GM19455 (cell line): ENCODE results near the gene NPHP4.

ENCODE experiments used
- ATAC-seq: cut with Tn5 transposase; IDR thresholded peaks from one replicate; pipeline ENCODE4 v1.9.1; 2021; ENCODE audit not compliant: unreplicated experiment

Gene NPHP4

GRCh38 chr1:5837976-5838653 is 154.1 kb downstream of the NPHP4 start:
- ATAC-seq: no peak

GRCh38 chr1:5836776-5837440 is 155.3 kb downstream of the NPHP4 start:
- no peak for ATAC-seq

DNA sequence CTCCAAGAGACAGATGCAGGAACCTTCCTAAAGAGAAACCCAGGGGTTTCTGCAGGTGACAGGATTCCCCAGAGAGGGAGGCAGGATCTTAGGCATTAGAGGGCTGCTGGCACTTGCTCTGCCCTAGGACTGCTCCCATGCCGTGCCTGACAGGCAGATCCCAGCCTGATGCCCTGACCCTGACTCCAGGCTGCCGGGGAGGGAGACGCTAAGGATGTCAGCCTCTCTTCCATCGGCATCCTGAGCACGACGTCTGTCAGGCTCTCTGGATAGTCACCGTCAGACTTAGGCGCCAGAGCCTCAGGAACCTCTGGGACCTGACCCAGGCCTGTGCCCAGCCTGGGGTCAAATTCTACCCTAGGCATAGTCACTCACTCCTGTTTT is 157.1 kb downstream of the NPHP4 start:
- ATAC-seq: no peak

- ATAC-seq: no peak
Observed at GRCh38 chr1:5834477-5835178, 157.6 kb downstream of the NPHP4 start.

DNA sequence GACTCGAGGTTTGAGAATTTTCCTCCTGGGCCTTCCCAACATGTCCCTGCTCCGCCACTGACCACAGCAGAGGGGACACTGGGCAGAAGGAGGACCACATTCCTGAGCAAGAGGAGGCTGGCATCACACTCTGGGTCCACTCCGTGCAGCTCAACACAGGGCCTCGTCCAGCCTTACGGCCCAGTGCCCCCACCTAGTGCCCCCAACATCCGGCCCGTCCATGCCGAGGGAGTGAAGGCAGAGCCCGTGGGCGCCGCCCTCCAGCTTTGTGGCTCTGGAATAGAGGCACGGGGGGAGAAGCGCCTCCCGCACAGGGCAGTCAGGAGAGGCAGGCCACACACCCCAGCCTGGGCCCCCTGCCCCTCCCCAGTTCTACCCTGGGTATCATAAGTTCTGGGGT is 158.3 kb downstream of the NPHP4 start:
- ATAC-seq: no peak

GRCh38 chr1:5832916-5833895 is 159.0 kb downstream of the NPHP4 start:
- ATAC-seq: no peak

DNA sequence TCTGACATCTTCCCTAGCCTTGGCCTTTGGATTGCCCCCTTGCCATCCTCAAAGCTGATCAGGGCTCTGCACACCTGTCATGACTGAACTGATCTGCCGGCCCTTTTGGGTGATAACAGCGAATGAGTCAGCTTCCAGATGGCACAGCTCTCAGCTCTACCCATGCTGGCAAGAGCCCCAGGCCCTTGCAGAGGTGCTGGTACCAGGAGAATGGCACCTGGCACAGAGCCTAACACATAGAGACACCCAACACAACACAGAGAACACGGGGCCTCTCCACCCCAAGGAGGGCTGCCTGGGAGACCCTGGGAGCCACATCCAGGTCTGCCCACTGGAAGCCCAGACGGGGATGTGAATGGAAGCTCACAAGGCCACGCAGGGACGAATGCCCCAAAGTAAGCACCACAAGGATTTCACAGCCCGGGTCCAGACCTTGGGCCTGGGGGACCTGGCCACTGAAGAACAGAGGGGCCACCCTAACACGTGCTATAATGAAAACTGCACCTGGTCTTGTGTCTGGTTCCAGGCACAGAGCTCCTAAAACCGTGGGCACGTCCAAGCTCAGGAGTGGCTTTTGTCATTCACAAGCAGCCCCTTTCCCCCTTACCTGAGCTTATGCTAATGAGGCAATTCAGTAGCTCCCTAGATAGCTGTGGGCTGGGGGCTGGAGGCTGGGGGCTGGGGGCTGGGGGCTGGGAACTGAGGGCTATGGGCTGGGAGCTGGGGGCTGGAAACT is 160.5 kb downstream of the NPHP4 start:
- ATAC-seq: no peak

DNA sequence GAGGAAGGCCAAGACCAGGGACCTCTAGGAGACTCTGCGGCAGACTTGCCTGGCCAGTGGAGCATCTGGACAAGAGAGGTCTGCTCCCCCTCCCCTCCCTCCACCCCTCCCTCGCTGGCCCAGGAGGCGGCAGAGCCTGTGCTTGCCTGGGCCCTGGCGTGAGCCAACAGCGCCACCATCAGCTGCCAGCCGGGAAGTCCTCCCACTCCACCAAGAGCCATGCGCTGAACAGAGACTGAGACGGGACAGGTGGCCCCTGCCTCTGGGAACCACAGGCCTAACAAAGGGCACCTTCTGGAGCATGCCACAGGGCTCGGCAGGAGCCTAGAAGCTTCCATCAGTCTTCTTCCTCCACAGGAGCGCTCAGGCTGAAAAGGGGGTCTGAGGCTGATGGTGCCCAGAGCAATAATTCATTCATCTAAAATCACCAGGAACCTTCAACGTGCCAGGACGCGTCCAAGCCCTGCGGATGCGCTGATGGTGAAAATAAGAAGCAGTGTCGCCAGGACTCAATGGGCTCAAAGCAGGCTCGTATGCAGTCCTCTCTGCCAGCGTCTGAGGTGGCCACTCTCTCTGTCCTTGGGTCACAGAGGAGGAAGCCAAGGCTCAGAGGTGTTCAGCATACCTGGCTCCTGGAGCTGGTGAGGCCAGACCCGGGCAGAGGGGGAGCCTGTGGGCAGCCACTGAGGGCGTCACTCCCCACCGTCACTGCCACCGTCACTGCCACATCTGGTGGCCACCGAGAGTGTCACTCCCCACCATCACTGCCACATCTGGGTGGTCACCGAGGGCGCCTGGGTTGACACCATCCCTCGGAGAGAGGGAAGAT is 161.2 kb downstream of the NPHP4 start:
- ATAC-seq: no peak

GRCh38 chr1:5829414-5829813 is 162.8 kb downstream of the NPHP4 start:
- ATAC-seq: no peak

- no peak for ATAC-seq
Observed at GRCh38 chr1:5828308-5828935, 163.8 kb downstream of the NPHP4 start.

GRCh38 chr1:5827516-5827915 is 164.7 kb downstream of the NPHP4 start:
- no peak for ATAC-seq

GRCh38 chr1:5826601-5827000 is 165.6 kb downstream of the NPHP4 start:
- no peak for ATAC-seq

GRCh38 chr1:5822726-5823125 is 169.5 kb downstream of the NPHP4 start:
- ATAC-seq: no peak

DNA sequence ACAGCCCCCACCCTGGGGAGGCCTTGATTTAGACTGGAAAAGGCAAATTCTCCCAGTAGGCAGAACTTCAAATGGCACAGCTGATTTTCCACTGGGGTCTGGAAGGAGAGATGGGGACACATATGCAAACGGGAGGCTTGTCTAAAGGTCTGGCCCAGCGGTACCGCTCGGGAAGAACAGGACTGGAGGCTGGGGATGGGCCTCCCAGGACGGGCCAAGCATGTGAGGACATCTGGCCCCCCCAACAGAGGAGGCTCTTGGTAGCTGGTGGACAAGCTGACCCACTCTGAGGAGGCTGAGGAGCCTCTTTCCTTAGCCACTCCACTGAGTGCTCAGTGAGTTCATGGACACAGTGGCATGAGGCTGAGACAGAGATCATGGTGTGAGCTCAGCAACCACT is 170.0 kb downstream of the NPHP4 start:
- ATAC-seq: no peak

DNA sequence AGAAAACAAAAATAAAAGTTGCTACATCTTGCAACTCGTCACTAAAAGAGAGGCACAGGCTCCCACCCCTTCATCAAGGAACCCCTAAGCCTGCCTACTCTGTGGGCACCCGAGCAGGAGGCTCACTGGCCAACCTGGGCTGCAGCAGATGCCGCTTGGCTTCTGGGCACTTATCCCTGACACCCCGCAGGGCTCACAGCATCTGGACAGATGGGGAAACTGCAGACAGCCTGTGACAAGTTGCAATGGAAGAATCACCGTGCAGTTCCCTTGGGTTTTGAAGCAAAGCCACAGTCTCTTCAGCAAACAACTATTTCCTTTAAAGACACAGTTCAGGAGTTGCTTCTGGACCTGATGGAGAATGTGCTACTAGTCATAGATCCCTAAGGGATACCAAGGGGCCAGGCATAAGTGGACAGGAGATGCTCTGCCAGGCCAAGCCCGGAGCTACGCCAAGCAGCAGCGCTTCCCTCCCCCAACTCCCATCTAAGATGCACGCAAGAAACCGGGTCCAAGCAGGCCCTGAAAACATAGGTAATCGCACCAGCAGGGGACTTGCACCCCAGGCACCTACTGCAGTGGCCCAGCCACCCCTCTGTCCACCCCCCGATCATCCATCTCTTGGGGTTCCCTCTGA is 170.6 kb downstream of the NPHP4 start:
- ATAC-seq: no peak

DNA sequence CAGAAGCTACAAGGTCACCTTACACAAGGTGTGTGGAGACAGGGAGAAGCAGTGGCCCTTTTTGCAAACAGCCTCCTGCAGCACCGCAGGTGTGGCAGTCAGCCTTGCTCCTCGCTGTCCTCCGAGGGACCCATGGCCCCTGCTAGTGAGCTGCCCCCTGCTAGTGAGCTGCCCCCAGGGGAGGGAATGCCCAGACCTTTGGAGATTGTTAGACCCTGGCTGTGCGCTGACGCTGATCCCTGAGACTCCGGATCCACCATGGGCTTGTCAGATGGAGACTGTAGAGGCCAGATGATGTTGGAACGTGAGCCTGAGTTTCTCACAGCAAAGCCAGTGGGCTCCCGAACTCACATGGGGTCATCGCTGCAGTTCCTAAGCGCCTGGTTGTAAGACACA is 172.2 kb downstream of the NPHP4 start:
- no peak for ATAC-seq

GRCh38 chr1:5819391-5820025 is 172.7 kb downstream of the NPHP4 start:
- ATAC-seq: no peak

DNA sequence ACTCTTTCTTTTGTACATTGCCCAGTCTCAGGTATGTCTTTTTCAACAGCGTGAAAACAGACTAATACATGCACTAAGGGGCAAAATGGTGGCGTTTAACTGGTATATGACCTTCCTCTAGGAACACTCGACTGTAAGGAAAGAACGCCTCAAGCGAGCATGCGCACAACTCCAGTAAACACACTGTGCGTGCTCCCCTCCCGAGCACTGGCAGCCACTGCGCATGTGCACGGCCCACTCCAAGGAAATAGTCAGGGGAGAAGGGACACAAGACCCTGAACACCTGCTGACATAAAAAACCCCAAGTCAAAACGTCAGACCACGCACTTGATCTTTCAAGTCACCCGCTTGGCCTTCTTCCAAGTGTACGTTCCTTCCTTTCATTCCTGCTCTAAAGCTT is 173.5 kb downstream of the NPHP4 start:
- ATAC-seq: no peak
